GM19238 (cell line): ENCODE results near the gene PKD1L1.

ENCODE experiments used
- DNase-seq: peaks from one replicate; pipeline ENCODE4 v3.0.0; 2011; ENCODE audit warnings: low spot score; ENCODE audit not compliant: insufficient read length

Gene PKD1L1

DNA sequence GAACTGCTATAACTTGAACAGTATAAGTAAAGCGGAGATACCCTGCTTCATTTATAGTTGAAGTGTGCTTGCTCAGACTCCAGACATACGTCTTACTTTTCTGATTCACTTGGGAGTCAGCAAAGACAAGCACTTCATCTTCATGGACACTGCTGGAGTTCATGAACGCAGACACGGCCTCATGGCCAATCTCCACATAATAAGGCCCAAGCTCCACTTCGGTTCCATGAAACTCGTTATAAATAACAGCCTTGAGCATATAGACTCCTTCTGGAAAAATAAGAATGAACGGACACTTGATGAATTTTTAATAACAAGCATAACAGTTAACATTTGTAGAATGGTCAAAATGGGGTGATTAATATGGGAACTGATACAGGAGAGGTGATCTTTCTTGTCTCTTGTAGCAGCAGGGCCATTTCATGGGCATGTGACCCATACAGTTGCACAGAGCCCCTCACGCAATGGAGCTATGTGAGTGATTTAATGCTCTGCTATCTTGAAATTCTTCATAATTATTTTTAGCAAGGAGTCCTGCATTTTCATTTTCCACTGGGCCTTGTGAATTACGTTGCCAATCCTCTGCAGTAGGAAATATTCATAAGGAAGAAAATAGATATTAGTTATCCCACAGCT, 40.2 kb downstream of the PKD1L1 start:
- no peak for DNase-seq

DNA sequence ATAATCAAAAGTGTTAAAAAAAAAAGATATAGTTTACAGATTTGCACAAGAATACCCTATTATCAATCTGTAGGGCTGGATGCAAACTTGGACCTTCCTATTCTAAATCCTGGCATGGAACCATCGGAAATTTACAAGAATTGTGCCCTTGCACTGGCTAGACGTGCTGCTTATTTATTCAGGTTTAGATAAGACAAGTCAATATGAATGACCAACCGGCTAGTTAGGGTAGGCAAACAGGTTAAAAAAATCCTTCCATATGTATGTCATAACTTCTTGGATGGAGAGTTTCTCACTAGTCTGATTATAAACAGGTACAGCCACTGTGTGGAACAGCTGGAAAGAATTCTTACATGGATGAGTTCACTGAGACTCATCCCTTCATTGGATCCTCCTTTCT, 41.4 kb downstream of the PKD1L1 start:
- no peak for DNase-seq

DNA sequence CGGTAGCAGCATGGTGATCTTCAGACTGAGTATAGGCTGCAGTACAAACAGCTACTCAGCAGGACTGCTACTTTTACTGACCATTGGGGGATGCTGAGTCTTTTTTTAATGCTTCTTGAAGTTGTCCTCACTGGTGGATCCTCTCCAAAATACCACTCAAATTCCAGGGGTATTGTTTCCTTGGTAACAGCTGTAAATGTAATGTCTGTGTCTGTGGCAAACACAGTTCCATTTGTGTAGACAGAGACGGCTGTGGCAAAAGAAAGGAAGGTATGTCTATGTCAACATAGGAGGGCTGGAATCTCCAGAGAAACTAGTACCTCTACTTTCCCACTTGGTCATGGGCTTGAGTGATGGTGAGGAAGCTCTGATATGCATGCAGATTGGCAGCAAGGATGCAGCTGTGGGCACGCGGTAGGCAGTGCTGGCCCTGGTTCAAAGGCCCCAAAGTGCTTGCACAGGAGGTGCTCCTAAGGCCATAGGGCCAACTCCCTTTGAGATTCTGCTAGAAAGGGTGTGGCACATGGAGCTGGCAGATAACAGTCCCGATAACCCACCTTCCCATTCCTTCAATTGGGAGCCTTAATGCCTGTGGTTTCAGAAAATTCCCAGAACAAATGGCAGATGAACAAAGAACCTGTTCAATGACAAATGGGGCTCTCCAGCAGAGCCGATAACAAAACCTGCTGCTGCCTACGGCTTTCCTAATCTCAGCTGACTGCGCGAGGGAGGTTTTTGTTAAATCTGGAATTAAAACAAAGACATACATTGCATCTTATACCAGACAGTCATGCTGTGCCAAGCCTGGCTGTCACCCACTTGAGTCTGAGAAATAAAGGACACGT, 43.0 kb downstream of the PKD1L1 start:
- no peak for DNase-seq

GRCh38 chr7:47902013-47902412, 46.3 kb downstream of the PKD1L1 start:
- no peak for DNase-seq

DNA sequence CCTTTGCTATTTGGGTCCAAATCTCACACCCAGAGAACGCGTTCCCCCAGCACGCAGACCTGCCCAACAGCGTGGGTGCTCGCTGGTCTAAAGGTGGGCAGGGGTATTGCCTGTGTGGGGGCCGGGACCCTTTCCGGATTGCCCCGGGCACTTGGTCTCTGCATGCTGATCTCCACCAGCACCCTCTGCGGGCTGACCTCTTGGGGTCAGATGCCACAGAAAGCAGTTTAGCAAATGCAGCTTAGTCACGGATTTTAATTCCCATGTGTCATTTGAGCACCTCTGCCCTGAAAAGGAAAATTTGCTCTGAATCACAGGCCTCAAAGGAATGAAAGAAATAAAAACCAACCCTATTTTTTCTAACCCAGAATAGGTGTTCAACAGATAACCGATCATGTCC, 46.7 kb downstream of the PKD1L1 start:
- no peak for DNase-seq

GRCh38 chr7:47897831-47898230, 50.4 kb downstream of the PKD1L1 start:
- DNase-seq, result no peak

DNA sequence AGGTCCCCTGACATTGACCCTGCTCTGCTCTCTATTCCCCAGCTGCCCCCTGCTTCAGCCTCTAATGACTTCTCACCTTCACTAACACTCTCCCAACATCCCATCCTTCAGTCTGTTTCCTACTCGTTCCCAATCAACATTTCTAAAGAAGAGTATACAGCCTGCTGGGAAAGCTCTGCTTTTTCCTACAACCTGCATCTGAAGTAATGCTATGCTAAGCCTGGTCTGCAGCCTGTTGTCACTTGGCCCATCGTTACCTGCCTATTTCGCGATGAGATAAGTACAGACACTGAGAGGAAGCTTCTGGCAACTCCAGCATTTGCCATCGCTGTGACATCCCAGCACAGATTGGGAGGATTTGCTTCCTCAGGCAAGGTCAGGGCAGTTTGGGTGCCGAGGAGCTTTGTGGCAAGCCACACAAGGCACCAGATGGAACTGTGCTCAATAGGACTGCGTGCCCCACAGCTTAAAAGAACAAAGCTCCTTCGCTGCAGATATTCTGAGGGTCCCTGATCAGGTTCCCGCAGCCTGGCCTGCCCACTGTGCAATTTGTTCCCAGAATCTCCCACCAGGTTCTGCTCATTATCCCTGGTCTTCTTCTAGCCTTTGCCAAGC, 51.4 kb downstream of the PKD1L1 start:
- DNase-seq, result no peak

- no peak for DNase-seq
These were observed 53.2 kb downstream of the PKD1L1 start for GRCh38 chr7:47895026-47895425.

DNA sequence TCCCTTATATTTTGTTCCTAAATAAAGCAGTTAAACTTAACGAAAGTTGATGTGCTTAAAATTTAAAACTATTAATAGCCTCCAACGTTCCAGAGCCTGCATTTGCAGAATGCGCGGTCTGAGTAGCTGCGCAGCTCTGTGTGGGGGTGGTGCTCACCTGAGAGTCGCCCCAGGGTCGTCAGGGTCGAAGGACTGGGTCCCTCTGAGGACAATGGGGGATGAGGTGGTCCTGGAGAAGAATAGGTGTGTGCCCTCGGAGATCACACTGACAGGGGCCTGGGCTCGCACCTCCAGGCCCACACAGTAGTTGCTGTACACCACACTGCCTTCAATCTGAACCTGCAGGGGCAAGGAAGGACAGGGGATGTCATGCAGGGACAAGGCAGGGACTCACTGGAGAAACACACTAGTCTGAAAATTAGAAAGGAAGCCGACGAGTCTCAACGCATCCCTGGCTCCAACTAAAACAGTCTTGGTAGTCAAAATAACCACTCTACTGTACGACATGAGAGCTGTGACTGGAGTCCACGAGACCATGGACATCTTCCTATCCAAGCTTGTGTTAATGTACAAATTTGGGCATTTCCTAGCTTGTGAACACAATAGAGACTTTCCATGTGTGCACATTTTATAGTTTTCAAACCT, 54.4 kb downstream of the PKD1L1 start:
- no peak for DNase-seq

- no peak for DNase-seq
These were observed 55.0 kb downstream of the PKD1L1 start for GRCh38 chr7:47893238-47893637.

DNA sequence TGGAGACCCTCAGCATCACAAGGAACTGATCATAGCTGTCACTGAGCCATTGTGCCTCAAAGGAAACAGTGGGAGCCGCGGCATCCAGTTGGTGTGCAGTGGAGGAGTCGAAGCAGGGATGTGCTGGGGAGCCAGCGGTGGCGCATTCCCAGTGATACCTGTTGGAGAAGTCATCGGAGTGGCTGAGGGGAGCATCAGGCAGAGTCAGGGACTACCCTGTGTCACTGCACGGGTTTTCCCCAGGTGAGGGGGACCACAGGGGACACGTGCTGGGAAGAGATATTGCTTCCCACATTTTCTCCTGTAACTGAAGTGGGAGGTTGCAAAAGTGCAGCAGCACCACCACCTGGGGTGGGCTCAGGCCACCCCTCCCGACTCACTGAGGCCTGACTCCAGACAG, 57.7 kb downstream of the PKD1L1 start:
- DNase-seq, result no peak

- DNase-seq, result no peak
These were observed 58.1 kb downstream of the PKD1L1 start for GRCh38 chr7:47890125-47890524.

DNA sequence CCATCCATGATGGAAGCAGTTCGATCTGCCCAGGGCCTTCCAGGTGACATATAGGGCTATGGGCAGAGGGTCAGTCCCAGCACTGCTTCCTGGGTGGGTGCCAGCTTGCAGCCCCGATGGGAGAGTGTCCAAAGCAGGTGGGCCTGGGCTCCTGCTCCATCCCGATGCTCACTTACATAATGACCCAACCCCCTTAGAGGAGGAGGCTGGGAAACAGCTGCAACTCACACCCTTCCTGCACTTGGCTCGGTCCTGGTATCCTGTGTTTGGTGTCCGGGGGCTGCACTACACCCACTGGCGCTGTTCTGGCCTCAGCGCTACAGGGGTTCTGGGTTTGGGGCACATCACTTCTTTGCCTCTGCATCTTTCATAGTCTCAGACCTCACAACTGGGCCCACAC, 58.5 kb downstream of the PKD1L1 start:
- DNase-seq, result no peak

DNA sequence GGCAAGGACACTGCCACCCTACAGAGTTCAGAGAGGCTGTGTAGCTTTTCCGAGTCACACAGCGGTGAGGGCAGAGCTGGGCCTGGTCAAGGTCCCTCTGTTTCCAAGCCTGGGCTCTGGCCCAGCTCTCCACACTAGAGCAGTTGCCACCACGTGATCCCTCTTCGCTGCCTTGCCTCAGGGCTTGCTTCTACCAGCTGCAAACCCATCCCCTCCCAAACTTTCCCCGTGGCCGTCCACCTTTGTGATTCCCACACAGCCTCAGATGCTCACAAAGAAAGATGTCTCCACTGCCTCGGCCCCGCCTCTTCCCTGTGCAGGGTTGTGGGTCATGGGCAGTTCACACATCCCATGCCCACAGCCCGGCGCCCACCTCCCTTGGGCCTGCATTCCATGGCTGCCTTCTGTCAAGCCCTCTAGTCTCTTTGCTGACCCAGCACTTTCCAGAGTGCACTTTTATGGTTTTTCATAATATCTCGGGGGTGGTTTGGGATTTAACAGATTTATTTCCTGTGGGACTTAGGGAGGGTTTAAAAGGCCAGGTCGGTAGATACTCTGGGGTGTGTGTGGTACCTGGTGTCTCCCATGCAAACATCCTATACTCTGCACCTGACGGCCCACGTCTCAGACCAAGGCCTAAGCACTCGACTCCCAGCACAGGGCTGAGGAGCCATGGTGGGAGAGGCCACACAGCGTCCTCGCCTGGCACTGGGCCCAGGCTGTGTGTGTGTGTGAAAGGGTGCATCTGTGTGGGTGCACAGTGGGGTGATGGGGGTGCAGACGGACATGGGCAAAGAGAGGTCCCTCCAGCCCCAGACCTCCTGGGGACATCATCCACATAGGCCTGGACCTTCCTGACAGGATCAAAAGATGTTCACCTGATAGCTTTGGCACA, 59.6 kb downstream of the PKD1L1 start:
- DNase-seq, result no peak

DNA sequence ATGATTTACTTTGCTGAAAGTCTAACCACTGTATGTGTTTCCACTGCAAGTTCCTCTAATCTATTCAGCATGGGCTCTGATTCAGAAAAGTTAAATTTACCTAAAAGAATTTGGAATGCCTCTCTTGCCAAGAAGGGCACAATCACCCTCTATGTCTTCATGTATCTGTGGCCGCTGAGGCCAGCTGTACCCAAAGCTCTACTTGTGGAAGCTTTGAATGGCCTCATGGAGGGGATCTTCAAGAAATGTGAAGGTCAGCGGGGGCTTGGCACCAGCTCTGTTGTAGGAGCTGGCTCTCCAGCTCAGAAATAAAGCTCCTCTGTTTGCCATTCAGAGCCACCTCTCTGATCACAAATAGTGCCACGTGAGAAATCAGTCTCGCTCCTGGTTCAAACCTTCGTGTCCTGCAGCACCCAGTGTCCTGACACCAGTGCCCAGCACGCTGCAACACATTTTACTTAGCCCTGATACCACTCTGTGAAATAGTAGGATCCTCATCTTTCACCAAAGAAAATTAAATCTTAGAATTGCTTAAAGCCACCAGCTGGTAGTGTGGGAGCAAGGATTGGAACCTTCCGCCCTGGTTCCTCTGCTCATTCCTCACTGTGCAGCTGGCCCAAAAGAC, 61.1 kb downstream of the PKD1L1 start:
- no peak for DNase-seq

DNA sequence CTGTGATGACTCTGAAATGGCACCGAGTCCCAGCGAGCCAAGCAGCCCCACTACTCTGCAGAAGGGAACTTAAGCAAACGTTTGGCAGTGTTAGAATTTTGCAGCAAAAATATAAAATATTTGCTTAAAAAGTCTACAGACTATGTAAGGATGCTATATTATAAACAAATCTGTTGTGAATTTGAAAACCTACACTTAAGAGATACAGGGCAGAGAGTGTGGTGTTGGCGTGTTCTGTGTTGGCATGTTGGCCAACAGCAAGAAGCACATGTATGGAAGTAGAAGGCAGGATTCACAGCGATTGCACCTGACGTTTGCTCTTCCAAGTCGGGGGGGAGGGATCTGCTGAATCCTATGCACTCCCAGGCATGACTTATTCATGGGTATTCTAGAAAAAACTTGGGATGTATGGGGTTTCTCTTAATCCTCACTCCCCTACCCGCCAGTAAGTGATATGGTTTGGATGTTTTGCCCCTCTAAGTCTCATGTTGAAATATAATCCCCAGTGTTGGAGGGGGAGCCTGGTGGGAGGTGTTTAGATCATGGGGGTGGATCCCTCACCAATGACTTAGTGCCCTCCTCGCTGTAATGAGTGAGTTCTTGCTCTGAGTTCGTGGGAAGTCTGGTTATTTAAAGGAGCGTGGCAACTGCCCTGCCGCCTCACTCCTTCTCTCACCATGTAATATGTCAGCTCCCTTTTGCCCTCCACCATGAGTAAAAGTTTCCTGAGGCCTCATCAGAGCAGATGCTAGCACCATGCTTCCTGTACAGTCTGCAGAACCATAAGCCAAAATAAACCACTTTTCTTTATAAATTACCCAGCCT, 62.1 kb downstream of the PKD1L1 start:
- no peak for DNase-seq

DNA sequence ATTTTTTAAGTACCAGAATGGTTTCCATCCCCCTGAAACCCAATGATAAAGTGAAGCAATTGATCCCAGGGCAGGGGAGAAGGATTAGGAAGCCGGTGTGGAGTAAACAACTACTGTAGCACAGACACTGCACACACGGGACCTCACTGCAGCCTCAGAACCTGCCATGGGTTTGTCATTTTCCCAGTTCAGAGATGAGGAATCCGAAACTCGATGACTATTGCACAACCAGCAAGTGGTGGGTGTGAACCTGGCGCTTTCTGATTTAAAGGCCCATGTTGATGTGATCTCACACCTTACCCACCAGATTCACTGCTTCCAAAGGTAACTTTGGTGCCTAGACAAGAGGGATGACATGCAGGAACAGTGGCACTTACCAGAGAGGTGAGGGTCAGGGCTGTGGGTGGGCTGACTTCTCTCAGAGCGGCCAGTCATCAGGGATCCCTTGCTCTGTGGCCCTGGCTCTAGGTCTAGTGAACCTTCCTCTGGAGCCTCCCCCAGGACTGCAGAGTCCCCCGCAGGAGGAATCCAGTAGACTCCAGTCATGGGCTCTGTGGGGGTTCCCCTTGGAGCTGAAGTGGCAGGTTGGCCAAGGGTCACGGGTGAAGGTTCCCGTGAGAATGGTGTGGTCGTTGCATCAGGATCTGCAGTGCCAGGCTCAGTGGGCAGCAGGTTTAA, 62.8 kb downstream of the PKD1L1 start:
- DNase-seq, result no peak

GRCh38 chr7:47884675-47885074, 63.6 kb downstream of the PKD1L1 start:
- no peak for DNase-seq

DNA sequence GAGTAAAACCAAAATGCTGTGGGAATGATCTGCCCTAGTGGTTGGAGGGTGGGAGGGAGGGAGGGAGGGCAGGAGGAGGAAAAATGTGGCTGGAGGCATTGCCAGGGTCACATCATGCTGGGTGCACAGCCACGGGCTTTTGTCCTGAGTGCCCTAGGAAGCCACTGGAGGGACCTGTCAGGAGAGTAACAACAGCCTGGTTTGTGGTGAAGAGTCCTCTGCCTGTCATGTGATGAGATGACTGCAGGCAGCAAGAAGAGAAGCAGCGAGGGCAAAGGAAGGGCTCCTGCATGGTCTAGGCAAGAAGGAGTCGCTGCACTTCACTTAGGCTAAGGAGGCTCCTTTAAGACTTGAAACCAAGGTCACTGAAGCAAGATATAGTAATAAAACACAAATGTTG, 65.6 kb downstream of the PKD1L1 start:
- no peak for DNase-seq
